KOPT-K1 (cell line): Measurements from ENCODE around the gene FBXL5.

Experiments used
- H3K27ac ChIP-seq: fragments of 200-600 bp; sonication (generic); 2 replicates; pipeline ENCODE4 v1.5.1; 2016; ENCODE audit warnings: antibody characterized with exemption, mild to moderate bottlenecking, low read depth, low read length; ENCODE audit not compliant: poor library complexity, severe bottlenecking
- H3K36me3 ChIP-seq: fragments of 200-600 bp; sonication (generic); 2 replicates; pipeline ENCODE4 v1.5.1; 2017; ENCODE audit warnings: antibody characterized with exemption, mild to moderate bottlenecking, low read length, moderate library complexity; ENCODE audit not compliant: insufficient read depth
- H3K9me3 ChIP-seq: fragments of 200-600 bp; sonication (generic); 2 replicates; pipeline ENCODE4 v1.5.1; 2017; ENCODE audit warnings: antibody characterized with exemption, low read length, mild to moderate bottlenecking; ENCODE audit not compliant: insufficient read depth, poor library complexity, severe bottlenecking

FBXL5 gene

DNA sequence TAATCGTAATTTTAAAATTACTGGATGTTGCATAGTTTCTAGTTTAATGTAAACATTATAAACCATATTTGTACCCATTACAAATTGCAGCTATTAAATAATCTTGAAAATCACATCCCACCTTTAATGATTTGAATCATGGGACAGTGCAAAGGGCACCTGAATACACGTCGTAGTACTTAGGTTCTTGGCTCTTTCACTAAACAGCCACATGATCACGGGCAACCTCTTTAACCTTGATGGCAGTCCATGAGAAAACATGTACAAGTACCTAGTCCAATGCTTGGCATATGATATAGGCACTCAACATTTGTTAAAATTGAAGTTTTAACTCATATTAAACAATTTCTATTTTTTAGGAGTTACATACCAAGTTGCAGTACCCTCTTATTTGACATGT lies 11.8 kb upstream of the FBXL5 start:
- Histone ChIP-seq H3K9me3 (no peaks in the 10 kb centered on the region), H3K36me3 (peaks cover 40% of the 10 kb centered on the region), H3K27ac (no peak overlapping the region)

DNA sequence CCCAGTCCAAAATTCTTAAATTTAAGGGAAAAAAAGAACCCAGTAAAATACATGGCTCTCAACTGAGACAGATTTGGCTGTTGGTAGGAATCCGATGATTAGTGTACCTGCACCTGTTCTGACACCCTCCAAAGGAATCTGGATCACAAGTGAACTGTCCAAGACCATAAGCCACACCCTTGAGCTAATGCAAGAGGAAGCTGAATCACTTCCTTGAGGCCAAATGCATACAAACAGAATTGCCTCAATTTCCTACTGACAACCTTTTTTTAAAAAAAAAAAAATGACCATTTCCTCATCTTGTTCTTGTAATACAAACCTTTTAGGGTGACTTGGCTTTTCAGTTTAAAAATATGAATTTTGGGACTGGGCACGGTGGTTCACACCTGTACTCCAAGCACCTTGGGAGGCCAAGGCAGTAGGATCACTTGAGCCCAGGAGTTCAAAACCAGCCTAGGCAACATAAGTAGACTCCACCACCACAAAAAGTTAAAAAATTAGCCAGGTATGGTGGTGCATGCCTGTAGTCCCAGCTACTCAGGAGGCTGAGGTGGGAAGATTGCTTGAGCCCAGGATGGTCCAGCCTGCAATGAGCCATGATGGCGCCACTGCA lies 10.7 kb upstream of the FBXL5 start:
- H3K9me3 ChIP-seq, result no peaks in the 10 kb centered on the region
- H3K36me3 ChIP-seq, result peaks cover 28% of the 10 kb centered on the region
- no peak overlapping the region for H3K27ac ChIP-seq

DNA sequence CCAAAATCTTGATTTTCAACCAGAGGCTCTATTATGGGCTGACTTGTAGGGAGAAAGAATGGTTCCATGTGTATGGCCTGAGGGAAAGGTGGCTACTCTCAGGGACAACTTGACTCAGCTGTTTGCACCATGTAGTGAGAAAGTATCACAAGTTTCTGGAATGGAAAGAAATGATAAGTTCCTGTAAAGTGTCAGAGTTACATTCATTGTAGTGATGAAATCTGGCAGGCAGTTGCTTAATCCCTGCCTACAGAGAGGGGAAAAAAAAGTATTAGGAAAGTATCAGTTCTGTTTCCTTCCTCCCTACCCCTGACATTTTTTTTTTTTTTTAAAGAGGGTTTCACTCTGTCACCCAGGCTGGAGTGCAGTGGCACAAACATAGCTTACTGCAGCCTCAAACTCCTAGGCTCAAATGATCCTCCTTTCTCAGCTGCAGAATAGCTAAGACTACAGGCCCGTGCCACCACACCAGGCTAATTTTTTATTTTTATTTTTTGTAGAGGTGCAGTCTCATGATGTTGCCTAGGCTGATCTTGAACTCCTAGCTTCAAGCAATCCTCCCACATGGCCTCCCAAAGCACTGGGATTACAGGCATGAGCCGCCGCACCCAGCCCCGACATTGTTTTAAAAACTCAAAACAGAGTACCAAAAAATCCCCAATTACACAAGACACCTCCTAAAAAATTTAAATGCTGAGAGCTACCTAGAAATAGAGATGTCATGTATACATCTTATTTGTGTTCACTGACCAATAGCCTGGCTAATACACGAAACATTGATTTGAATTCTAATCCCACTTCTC lies 4.8 kb upstream of the FBXL5 start:
- H3K9me3 ChIP-seq, result no peaks in the 10 kb centered on the region
- peaks cover 7% of the 10 kb centered on the region; the same call in 1 of the 2 replicates for H3K36me3 ChIP-seq
- H3K27ac ChIP-seq, result no peak overlapping the region

DNA sequence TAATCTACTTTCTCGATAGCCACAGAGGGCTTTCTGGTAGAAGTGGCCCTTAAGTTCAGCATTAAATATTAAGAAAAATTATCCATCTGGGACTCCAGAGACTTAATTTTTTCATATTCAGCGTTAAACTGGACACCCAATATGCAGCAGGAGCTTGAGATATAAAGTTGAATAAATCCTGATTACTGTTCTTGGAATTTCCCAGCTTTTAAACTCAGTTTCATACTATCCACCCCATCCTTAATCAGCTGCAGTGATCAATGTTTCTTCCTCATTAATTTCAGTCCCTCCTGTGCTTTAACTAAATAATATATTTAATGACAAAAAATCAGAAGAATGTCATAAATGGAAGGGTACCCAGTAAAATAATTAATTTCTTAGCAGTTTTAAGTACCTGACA lies 3.6 kb upstream of the FBXL5 start:
- Histone ChIP-seq H3K9me3 (no peaks in the 10 kb centered on the region), H3K36me3 (peaks cover 7% of the 10 kb centered on the region; the same call in 1 of the 2 replicates), H3K27ac (no peak overlapping the region)

DNA sequence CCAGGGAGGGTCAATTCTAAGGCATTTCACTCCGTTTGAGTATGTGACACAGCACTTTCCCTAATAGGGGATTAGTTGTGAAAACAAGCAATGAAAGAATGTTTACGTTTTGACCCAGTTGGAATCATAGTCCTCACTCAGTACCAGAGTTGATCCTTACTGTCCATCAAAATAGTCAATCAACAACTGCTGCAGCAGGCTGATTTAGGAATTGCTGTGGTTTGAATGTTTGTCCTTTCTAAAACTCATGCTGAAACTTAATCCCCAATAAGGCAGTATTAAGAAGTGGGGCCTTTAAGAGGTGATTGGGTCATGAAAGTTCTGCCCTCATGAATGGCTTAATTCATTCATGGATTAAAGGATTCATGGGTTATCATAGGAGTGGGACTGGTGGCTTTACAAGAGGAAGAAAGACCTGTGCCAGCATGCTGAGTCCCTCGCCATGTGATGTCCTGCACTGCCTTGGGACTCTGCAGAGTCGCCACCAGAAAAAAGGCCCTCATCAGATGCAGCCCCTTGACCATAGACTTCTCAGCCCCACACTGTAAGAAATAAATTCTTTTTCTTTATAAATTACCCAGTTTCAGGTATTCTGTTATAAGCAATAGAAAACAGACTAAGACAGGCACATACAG lies 3.1 kb upstream of the FBXL5 start:
- Histone ChIP-seq H3K36me3 (peaks cover 7% of the 10 kb centered on the region; the same call in 1 of the 2 replicates), H3K9me3 (no peaks in the 10 kb centered on the region), H3K27ac (no peak overlapping the region)

DNA sequence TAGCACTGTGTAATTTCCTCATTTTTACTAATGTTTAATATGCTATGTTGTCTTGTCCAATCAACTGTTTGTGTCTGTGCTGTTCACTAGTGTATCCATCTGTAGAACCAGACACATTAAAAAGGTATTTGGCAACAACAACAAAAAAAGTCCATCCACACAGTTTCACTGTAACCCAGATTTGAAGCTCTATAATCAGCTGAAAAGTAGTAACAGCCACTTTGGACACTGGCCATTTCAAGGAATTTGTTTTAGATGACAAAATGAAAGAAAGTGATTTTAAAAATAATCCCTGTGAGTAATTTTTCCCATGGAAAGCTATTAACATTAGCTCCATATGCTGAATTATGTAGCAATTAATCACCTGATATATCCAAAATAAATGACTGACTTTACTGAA lies 2.2 kb upstream of the FBXL5 start:
- no peak overlapping the region for H3K27ac ChIP-seq
- peaks cover 7% of the 10 kb centered on the region; the same call in 1 of the 2 replicates for H3K36me3 ChIP-seq
- H3K9me3 ChIP-seq, result no peaks in the 10 kb centered on the region

DNA sequence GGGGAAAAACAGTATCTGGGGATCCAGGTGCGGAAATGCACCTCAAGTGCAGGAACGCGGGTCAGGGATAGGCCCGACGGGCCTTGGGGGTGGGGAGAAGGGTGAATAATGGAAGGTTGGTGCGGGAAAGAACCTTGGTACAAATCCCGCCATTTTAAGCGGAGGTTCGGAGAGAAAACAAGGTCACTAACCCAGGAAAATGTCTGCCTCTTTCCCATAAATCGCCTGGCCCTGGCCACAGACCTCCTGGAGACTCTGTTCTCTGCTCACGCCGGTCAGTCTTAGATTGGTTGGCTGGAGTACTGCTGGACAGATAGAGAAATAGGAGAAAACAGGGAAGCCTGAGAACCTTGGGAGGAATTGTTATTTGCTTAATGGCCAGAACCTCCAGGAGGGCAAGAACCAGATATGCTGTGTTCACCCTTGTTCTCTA lies 897 bp upstream of the FBXL5 start:
- H3K9me3 ChIP-seq, result no peaks in the 10 kb centered on the region
- peak overlapping the region; percentile 99 for H3K27ac ChIP-seq
- H3K36me3 ChIP-seq, result 0 out of 2 replicates have a peak, but pooled peaks cover 7% of the 10 kb centered on the region

DNA sequence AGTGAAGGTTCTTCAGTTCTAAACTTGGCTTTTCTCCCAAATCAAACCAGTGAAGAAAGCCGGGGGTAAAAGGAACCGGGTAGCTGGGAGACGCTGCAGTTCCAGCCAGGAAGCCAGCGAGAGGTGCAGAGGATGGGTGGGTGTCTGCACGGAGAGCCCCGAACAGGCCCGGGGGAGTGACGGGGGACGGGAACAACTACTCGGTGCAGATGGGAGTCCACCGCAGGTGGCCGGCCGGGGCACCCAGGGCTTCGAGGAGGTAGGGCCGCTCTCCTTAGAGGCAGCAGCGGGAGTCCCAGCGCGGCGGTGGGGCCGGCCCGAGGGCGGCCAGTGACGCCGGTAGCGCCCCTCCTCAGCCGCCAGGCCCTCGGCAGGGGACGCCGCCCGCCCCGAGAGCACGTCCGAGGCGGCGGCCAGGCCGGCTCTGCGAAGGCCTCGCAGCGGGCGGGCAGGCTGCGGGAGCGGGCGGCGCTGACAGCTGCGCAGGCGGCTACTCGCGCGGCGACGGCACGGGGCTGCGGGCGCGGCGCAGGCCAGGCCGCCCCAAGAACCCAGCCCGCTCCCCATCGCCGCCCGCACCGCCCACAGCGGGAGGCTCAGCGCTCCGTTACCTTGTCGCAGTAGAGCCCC lies 449 bp downstream of the FBXL5 start:
- peak overlapping the region; percentile 99 for H3K27ac ChIP-seq
- H3K9me3 ChIP-seq, result no peaks in the 10 kb centered on the region
- H3K36me3 ChIP-seq, result 0 out of 2 replicates have a peak, but pooled peaks cover 6% of the 10 kb centered on the region

DNA sequence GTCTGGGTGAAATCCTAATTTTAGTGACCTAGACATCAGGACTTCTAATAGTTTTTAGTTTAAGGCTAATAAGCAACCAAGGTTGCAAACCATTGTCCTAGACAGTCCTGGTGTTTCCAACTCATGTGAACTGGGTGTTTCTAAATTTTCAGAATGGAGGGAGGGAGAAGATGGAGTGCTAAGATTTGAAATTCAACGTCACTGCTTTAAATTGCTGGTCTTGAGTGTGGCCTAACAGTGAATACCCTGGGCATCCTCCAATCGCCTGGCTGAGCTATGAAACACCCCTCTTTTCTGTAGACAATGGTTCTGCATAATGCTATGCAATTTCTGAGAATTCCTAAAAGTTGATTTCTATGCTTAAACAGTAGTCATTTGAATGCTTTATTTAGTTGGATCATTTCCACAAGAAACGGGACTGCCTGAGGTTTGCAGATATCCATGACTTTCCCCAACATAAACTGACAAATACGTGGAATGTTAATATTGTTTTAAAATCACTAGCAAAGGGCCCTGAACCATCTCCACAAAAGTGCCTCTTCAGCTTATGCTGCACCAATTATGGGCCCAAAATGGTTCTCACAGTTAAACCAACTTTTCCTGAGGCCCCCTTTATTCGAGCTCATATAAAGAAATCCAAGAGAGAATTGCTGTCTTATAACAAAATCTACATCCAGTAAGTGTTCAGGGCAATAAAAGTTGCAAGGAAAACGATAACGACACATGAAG lies 1.1 kb downstream of the FBXL5 start:
- Histone ChIP-seq H3K9me3 (no peaks in the 10 kb centered on the region), H3K27ac (peak overlapping the region; percentile 99), H3K36me3 (no peaks in the 10 kb centered on the region)

DNA sequence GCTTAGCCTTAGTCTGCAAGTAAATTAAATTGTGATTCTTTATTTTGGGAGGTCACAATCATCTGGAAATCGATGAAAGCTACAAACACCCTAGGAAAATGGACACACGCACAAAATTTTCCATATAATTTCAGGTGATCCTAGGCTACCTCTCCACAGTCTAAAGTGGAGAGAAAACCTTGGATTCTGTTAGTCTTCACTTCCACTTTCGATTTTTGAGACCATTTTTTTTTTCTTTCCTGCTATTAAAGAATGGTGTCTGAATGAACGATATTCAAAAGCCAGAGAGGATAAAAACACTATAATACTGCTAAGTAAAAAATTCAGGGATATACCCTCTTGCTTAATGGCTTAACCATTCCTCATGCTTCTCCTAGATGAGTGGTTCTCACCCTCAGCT lies 1.7 kb downstream of the FBXL5 start:
- H3K36me3 ChIP-seq, result no peaks in the 10 kb centered on the region
- peak overlapping the region; percentile 99 for H3K27ac ChIP-seq
- no peaks in the 10 kb centered on the region for H3K9me3 ChIP-seq

DNA sequence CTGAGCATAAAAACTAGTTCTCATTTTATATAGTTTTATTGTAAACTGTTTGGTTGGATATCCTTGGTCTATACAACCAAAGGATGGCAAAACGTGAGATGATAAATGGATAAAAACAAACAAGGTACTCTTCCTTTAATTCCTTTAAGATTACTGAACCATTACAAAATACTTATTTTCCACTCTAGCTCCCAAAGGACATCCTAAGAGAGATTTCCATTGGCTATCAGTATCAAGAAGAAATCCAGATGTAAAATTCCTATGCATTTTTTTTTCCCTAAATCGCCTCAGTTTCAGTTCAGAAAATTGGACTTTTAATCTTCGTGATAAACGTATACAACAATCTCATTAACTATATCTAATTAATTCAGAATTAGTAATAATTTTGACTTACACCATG lies 2.3 kb downstream of the FBXL5 start:
- Histone ChIP-seq H3K27ac (peak overlapping the region; percentile 99), H3K36me3 (no peaks in the 10 kb centered on the region), H3K9me3 (no peaks in the 10 kb centered on the region)

DNA sequence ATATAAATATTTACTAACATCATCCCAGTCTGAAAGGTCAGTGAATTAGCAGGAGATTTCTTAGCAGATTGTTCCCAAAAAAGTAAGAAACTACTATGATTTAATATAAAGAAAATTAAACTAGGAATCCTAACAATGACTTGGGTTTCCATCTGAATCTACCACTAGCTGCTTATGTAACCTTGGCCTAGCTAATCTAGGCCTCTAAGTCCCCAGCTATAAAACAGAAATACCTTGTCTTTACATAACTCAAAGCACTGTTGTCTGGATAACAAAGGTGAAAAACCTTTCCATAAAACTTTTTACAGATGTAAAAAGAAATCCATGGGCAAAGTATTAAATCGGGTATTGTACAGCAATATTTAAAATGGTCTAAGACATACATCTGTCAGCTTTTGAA lies 3.0 kb downstream of the FBXL5 start:
- Histone ChIP-seq H3K27ac (no peak overlapping the region), H3K9me3 (no peaks in the 10 kb centered on the region), H3K36me3 (no peaks in the 10 kb centered on the region)

DNA sequence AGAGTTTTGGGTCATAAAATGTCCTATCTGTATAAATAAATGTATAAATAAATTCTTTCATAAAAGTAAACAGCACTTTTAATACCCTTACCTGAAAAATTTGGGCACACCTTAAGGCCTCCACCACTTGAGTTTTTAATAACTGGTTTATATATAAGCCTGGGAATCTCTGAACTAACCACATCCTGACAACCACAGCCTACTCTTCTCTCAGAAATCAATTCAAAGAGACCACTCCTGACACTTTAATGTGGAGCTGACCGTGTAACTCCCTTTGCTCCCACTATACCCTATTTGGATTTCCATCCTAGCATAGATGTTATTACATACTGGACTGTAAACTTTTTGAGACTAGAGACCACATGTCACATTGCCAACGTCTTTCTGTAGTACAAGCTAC lies 3.5 kb downstream of the FBXL5 start:
- H3K27ac ChIP-seq, result no peak overlapping the region
- no peaks in the 10 kb centered on the region for H3K9me3 ChIP-seq
- no peaks in the 10 kb centered on the region for H3K36me3 ChIP-seq

DNA sequence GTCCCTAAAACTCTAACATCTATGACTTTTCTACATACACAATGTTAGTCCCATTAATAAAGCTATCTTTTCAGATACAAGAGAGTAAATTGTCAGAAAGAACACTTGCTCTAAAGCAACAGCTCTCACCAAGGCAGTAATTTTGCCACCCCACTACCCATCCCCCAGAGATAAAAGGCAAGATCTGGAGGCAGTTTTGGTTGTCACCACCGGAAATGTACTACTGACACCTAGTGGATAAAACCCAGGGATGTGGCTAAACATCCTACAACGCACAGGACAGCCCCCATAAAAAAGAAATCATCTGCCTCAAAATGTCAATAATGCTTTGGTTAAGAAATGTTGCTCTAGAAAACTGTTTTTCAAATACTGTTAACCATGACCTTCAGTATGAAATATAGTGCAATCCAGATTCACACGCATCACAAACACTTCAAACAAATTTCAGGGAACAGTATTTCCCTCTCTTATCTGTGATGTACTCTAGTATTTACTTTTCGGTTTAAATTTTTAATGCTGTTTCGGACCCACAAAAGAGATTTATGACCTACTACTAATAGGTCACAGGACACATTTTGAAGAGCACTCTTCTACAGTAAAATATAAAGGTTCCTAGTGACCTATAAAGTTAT lies 5.1 kb downstream of the FBXL5 start:
- H3K9me3 ChIP-seq, result no peaks in the 10 kb centered on the region
- H3K27ac ChIP-seq, result peak overlapping the region; percentile 37
- H3K36me3 ChIP-seq, result no peaks in the 10 kb centered on the region
